HEK293T (cell line): Measurements from ENCODE around the gene TTYH2.
"Not testable (repeated sequence)": the region's sequence is repeated elsewhere in the genome, so short reads cannot be mapped to it uniquely, and the experiment has no call there.

Source experiments
- CTCF ChIA-PET: fragments of 350-600 bp; formaldehyde crosslinking; extraction: SDS; loops from one replicate; lab custom pipeline; 2021; ENCODE audit warnings: antibody characterized with exemption, inconsistent platforms; lab: Yijun Ruan, JAX
- POLR2A ChIA-PET: fragments of 350-600 bp; formaldehyde crosslinking; extraction: SDS; loops from one replicate; lab custom pipeline; 2020; ENCODE audit warnings: antibody characterized with exemption, inconsistent platforms; lab: Yijun Ruan, JAX
- DNase-seq: peaks from one replicate; pipeline ENCODE4 v3.0.0; 2012; ENCODE audit warnings: mixed read lengths; ENCODE audit errors: extremely low spot score
- ARNT ChIP-seq: fragments of 450-650 bp; IDR thresholded peaks from 2 replicates; pipeline ENCODE4 v1.6.1; 2017; ENCODE audit warnings: mild to moderate bottlenecking
- BHLHE40 ChIP-seq: fragments of 450-650 bp; IDR thresholded peaks from 2 replicates; pipeline ENCODE4 v1.6.1; 2016; ENCODE audit warnings: mild to moderate bottlenecking, moderate library complexity, borderline replicate concordance
- CTBP1 ChIP-seq: fragments of 450-650 bp; IDR thresholded peaks from 2 replicates; pipeline ENCODE4 v1.6.1; 2016; ENCODE audit warnings: borderline replicate concordance
- ELF4 ChIP-seq: fragments of 450-650 bp; IDR thresholded peaks from 2 replicates; pipeline ENCODE4 v1.6.1; 2017; ENCODE audit warnings: antibody characterized with exemption
- FOXA1 ChIP-seq: fragments of 450-650 bp; IDR thresholded peaks from 2 replicates; pipeline ENCODE4 v1.6.1; 2016; ENCODE audit warnings: mild to moderate bottlenecking
- FOXK2 ChIP-seq: fragments of 450-650 bp; IDR thresholded peaks from 2 replicates; pipeline ENCODE4 v1.6.1; 2016; ENCODE audit warnings: mild to moderate bottlenecking
- FOXM1 ChIP-seq: fragments of 450-650 bp; IDR thresholded peaks from 2 replicates; pipeline ENCODE4 v1.6.1; 2017; ENCODE audit warnings: mild to moderate bottlenecking, borderline replicate concordance
- HDGF ChIP-seq: fragments of 450-650 bp; IDR thresholded peaks from 2 replicates; pipeline ENCODE4 v1.6.1; 2017; ENCODE audit warnings: antibody characterized with exemption, borderline replicate concordance
- LEF1 ChIP-seq: fragments of 450-650 bp; IDR thresholded peaks from 2 replicates; pipeline ENCODE4 v1.6.1; 2017; ENCODE audit warnings: mild to moderate bottlenecking, borderline replicate concordance
- NFRKB ChIP-seq: fragments of 450-650 bp; IDR thresholded peaks from 2 replicates; pipeline ENCODE4 v1.6.1; 2016; ENCODE audit warnings: mild to moderate bottlenecking, moderate library complexity
- PKNOX1 ChIP-seq: fragments of 450-650 bp; IDR thresholded peaks from 2 replicates; pipeline ENCODE4 v1.6.1; 2016
- SP1 ChIP-seq: fragments of 450-650 bp; IDR thresholded peaks from 2 replicates; pipeline ENCODE4 v1.6.1; 2017
- SUZ12 ChIP-seq: fragments of 450-650 bp; IDR thresholded peaks from 2 replicates; pipeline ENCODE4 v1.6.1; 2016; ENCODE audit warnings: mild to moderate bottlenecking
- TARDBP ChIP-seq: fragments of 450-650 bp; IDR thresholded peaks from 2 replicates; pipeline ENCODE4 v1.6.1; 2016
- ZNF384 ChIP-seq: fragments of 450-650 bp; IDR thresholded peaks from 2 replicates; pipeline ENCODE4 v1.6.1; 2016

Gene TTYH2

DNA sequence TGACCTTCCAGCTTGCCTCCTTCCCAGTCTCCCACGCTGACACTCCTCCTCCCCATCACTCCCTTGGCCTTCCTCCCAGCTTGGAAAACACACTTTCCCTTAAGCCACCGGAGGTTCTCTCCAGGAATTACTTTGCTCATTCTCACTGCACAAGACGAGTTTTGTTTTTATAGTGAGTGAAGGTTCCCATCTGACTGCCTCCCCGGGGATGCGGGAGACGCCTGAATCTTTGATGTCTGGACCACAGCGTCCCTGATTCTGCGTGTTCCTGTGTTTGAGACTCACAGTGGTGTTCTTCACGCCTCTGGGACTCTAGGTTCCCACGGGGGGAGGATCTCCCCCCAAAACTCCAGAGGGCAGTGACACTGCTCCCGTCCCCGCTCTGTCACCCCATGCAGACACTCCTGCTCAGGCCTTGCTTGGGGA is 62.7 kb downstream of the TTYH2 start:
- no peak for TF ChIP-seq ELF4
- TF ChIP-seq LEF1, result no peak
- TF ChIP-seq FOXK2, result no peak
- no peak for TF ChIP-seq SUZ12
- no peak for TF ChIP-seq FOXM1
- TF ChIP-seq SP1, result no peak
- TF ChIP-seq BHLHE40, result no peak
- no peak for DNase-seq
- POLR2A ChIA-PET, result interaction anchor here (1.2 kb wide), 1 partner anchor 72 kb away, joined by 3 read pairs; no protein-coding TSS in a partner anchor
- CTCF ChIA-PET, result interaction anchor here (1.7 kb wide), 1 partner anchor 85 kb away, joined by 4 read pairs; the partner anchor contains the start of gene BTBD17

DNA sequence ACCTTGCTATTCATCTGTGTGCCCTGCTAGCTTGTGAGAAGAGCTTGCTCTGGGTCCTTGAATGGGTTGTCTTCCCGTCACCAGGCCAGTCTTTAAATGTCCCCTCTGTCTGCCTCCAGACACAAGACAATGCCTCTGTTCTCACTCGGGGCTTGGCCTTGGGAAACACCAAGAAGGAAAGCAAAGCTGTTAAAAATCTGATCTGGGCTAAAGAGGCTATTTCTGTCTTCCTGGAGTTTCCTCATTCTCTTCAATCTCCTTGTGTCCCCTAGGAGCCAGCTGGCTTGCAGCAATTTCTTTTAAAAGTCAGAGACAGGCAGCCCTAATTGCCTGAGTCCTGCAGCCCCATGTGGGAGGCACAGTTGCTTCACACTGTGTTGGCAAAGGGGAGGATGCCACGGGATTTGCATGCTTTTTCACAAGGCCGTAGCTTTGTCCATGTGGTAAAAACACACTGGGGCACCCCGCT is 63.2 kb downstream of the TTYH2 start:
- TF ChIP-seq SUZ12 (no peak), FOXM1 (no peak), ZNF384 (no peak), PKNOX1 (no peak), NFRKB (no peak), SP1 (no peak), LEF1 (no peak), BHLHE40 (no peak), HDGF (no peak), FOXA1 (no peak), TARDBP (no peak)
- DNase-seq, result no peak
- POLR2A ChIA-PET, result interaction anchor here (1.2 kb wide), 1 partner anchor 73 kb away, joined by 3 read pairs; no protein-coding TSS in a partner anchor
- CTCF ChIA-PET, result no interaction called here

GRCh38 chr17:74277935-74278334 is 64.6 kb downstream of the TTYH2 start:
- CTCF ChIA-PET, result no interaction called here

DNA sequence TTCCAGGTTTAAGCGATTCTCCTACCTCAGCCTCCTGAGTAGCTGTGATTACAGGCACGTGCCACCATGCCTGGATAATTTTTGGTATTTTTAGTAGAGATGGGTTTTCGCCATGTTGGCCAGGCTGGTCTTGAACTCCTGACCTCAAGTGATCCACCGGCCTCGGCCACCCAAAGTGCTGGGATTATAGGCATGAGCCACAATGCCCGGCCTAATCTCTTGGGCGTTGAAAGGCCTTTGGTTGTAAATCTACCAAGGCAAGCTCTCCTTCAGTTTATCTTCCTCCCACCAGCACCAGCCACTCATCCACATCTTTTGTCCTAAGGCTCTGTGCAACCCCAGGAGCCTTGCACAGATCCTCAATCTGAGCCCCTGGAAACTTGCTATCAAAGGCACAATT is 66.2 kb downstream of the TTYH2 start:
- POLR2A ChIA-PET, DNase-seq: not testable (repeated sequence)
- CTCF ChIA-PET, result interaction anchor here (0.6 to 0.7 kb wide), 2 partner anchors 205 to 220 kb away, joined by 3 to 10 read pairs; no protein-coding TSS in a partner anchor

More at GRCh38 chr17:74277935-74278334, 64.6 kb downstream of the TTYH2 start:
- no peak for DNase-seq
- POLR2A ChIA-PET, result no interaction called here
- TF ChIP-seq LEF1 (no peak), ZNF384 (no peak), FOXM1 (no peak), SP1 (no peak), HDGF (no peak), SUZ12 (no peak), ARNT (no peak), BHLHE40 (no peak), PKNOX1 (no peak), ELF4 (no peak)

DNA sequence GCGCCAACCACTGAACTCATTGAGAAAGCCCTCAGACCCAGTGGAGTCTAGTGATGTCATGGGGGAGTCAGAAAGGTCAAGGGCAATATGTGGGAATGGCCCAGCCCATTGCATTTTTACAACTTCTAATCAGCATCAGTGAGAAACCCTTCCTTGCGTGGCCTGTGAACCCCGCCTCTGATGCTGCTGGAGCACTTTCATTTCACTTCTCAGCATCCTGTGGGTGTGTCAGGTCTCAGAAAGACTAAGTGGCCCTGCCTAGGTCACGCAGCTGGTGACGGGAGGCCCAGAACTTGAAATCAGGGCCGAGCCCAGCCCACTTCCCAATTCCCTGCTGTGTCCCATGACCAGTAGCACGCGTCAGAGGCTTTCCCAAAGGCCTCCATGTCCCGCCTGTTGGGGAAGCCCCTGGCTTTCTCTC is 66.7 kb downstream of the TTYH2 start:
- CTCF ChIA-PET, result interaction anchor here (0.6 to 0.7 kb wide), 2 partner anchors 205 to 220 kb away, joined by 3 to 10 read pairs; no protein-coding TSS in a partner anchor
- DNase-seq, result no peak
- POLR2A ChIA-PET, result no interaction called here
- TF ChIP-seq CTBP1, result no peak
- no peak for TF ChIP-seq ARNT
- TF ChIP-seq FOXM1, result no peak

DNA sequence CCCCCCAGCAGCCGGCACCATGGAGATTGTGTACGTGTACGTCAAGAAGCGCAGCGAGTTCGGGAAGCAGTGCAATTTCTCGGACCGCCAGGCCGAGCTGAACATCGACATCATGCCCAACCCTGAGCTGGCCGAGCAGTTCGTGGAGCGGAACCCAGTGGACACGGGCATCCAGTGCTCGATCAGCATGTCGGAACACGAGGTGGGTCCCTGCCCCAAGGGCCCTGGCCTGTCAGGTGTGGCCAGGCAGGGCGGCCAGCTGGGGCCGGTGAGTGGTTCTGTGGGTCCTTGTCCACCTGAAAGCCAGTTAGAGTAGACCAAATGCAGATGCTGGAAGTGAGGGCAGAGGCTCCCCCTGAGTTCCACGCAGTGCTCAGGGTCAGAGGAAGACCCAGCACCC is 68.4 kb downstream of the TTYH2 start:
- no peak for DNase-seq
- POLR2A ChIA-PET, result no interaction called here
- TF ChIP-seq HDGF (no peak), FOXA1 (no peak), TARDBP (no peak), ARNT (no peak), SP1 (no peak), ELF4 (no peak), FOXM1 (no peak), SUZ12 (no peak), ZNF384 (no peak), PKNOX1 (no peak), FOXK2 (no peak), CTBP1 (no peak), LEF1 (no peak)
- CTCF ChIA-PET, result interaction anchor here (1.2 kb wide), 2 partner anchors 15 to 81 kb away, joined by 3 to 4 read pairs; no protein-coding TSS in a partner anchor

DNA sequence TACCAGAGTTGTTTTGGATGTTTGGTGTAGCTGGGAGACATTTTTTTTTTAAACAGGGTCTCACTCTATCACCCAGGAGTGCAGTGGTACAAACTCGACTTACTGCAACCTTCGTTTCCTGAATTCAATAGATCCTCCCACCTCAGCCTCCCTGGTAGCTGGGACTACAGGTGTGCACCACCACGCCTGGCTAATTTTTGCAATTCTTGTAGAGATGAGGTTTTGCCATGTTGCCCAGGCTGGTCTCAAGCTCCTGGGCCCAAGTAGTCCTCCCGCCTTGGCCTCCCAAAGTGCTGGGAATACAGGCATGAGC is 68.9 kb downstream of the TTYH2 start:
- DNase-seq, POLR2A ChIA-PET: not testable (repeated sequence)
- CTCF ChIA-PET, result interaction anchor here (1.2 kb wide), 2 partner anchors 15 to 81 kb away, joined by 3 to 4 read pairs; no protein-coding TSS in a partner anchor
